Choroid plexus epithelial cell (primary cell): ENCODE measurements around the gene BMPER.

Source experiments
- DNase-seq: peaks from one replicate; pipeline ENCODE4 v3.0.0-alpha.2; 2010; ENCODE audit warnings: low read depth
- H3K4me3 ChIP-seq: 2 replicates; pipeline ENCODE4 v1.5.1; 2011; ENCODE audit warnings: low read depth, mild to moderate bottlenecking, control low read depth, low read length, moderate library complexity
- TF ChIP-seq, protein P1 (sequence below): conservative IDR thresholded peaks from 2 replicates; pipeline ENCODE4 v1.5.1; 2011; ENCODE audit warnings: low read depth, mild to moderate bottlenecking, control low read depth, inconsistent platforms, low read length, moderate library complexity

Gene BMPER

DNA sequence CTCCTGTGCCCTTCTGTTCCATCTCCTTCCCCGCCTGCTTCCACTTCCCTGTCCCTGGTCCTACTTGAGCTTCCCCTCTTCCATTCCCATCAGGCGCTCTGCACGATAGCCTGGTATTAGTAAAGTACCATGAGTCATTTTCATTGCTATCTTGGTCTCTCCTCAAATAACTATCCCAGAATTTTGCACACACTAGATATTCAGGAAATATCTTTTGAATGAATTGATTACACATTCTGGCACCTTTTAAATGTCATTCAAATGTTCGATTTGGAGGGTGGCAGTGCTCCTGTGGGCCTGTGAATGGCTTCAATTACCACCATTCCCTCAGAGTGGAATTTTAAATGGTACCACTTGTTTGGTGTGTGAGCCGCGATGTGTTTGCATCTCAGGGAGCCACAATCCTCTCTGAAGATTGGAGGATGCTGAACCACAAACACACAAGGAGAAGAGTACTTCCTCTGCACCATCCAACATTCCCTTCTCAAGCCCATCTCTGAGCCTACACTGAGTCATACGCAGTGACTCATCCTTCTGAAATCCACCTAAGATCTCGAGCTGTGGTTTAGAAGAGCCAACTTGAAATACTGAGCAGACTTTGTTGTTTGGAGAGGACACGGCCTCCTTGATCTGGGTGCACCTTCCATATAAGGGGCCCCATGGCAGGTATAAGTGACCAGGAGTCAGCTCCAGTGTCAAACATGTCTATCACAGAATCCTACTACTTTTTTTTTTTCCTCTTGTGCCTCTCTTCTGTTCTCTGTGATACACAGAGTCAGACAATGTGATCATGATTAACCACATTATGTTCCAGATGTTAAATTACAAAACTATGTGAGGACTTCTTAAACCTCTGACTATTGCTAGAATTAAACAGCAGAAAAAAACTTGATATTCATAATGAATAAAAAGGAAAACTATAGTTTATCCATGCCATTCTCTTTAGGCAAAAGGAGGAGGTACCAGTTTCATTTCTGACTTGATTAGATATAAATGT is 81.9 kb downstream of the BMPER start:
- H3K4me3 ChIP-seq, result no peak overlapping the region
- DNase-seq, result peak; percentile 99
- TF ChIP-seq, protein P1, sequence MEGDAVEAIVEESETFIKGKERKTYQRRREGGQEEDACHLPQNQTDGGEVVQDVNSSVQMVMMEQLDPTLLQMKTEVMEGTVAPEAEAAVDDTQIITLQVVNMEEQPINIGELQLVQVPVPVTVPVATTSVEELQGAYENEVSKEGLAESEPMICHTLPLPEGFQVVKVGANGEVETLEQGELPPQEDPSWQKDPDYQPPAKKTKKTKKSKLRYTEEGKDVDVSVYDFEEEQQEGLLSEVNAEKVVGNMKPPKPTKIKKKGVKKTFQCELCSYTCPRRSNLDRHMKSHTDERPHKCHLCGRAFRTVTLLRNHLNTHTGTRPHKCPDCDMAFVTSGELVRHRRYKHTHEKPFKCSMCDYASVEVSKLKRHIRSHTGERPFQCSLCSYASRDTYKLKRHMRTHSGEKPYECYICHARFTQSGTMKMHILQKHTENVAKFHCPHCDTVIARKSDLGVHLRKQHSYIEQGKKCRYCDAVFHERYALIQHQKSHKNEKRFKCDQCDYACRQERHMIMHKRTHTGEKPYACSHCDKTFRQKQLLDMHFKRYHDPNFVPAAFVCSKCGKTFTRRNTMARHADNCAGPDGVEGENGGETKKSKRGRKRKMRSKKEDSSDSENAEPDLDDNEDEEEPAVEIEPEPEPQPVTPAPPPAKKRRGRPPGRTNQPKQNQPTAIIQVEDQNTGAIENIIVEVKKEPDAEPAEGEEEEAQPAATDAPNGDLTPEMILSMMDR, result no peak

DNA sequence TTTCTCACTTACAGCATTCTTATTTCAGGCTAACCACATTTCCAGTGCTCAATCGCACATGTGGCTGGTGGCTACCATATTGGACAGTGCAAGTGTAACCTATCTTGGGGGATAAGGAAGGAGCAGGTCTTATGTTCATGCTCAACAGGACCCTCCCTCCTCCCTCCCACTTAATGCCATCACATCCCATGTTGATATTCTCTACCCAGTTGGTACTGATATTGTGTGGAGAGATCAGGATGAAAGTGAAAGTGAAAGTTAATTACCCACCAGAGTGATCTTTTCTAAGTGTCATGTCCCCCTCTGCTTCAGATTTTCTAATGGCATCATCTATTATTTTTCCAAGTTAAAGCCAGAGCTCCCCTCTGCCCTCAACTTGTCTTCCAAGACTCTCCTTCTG is 91.6 kb downstream of the BMPER start:
- no peak overlapping the region for H3K4me3 ChIP-seq
- DNase-seq, result no peak
- TF ChIP-seq, protein P1, result no peak

DNA sequence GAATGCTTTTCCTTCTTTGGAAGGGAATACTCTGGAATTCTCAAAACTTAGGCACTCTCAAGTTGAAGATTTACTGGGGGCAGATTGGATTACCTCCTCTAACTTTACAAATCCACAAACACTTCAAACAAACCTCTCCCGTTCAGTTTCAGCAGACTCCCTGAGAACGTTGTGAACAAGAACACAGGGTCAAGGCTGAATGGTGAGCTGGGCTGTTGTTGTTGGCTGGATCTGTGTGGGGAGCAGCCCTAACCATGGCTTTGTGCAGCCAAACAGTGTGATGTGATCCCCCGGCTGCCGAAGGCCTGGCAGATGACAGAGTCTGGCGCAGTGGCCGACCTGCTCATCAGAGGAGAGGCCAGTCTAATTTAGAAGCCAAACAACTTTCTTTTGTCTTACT is 93.1 kb downstream of the BMPER start:
- no peak overlapping the region for H3K4me3 ChIP-seq
- DNase-seq, result peak; percentile 77

GRCh38 chr7:34011017-34011695 is 105.8 kb downstream of the BMPER start:
- no peak overlapping the region for H3K4me3 ChIP-seq
- TF ChIP-seq, protein P1, result no peak
- peak; percentile 63 for DNase-seq

More for the DNA sequence above, 93.1 kb downstream of the BMPER start:
- TF ChIP-seq, protein P1, result no peak

DNA sequence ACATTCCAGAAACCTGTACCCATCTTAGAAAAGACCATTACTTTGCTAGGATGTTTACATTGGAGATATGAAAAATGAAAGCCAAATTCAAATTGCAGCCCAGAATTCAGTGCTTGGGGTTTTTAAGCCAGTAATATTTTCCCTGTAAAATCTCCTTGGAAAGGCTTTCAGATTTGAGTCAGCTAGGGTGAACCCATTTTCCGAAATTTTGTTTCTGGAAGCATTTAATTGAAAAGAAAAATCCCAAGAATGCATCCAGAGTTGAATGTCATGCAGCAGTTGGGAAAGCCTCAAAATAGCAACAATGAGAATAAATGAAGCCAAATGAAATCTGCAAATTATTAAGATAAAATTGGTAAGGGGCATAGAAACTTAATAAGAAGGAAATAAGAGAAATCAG is 106.4 kb downstream of the BMPER start:
- H3K4me3 ChIP-seq, result no peak overlapping the region
- no peak for DNase-seq
- TF ChIP-seq, protein P1, result no peak

GRCh38 chr7:34013421-34013820 is 108.1 kb downstream of the BMPER start:
- H3K4me3 ChIP-seq, result no peak overlapping the region
- TF ChIP-seq, protein P1, result no peak
- DNase-seq, result no peak
